K562 (cell line): ENCODE data around the gene LMNA. TPM values are rescaled to one million over a fixed set of nuclear protein-coding genes. Genes with fewer than 3 reads are reported as not detected.
A peak's percentile ranks its signal among the peaks of the same experiment; 100 is the strongest.

ENCODE experiments used
- FOXM1 ChIP-seq, 2 experiments: fragments of 450-650 bp in 1 of 2; sonication (generic) in 1 of 2; formaldehyde crosslinking in 1 of 2; IDR thresholded peaks; 2 replicates each; pipeline versions ENCODE4 v1.6.1 to v1.9.0; 2017 to 2022; ENCODE audit warnings: low read depth in 2 of 2, mild to moderate bottlenecking in 2 of 2, missing genetic modification reagents in 1 of 2, moderate library complexity in 1 of 2
- GABPA ChIP-seq: fragments of 200-800 bp; sonication (Bioruptor generic); conservative IDR thresholded peaks from 2 replicates; pipeline ENCODE4 v1.6.1; 2016; ENCODE audit warnings: low read depth, missing genetic modification characterization, missing compliant biosample characterization
- GATAD2B ChIP-seq: fragments of 450-650 bp; IDR thresholded peaks from 2 replicates; pipeline ENCODE4 v1.6.1; 2017; ENCODE audit warnings: mild to moderate bottlenecking, borderline replicate concordance
- HIVEP1 ChIP-seq: fragments of 250-450 bp; sonication (Bioruptor Pico); IDR thresholded peaks from 2 replicates; pipeline ENCODE4 v1.4.0; 2020; ENCODE audit warnings: mild to moderate bottlenecking
- KLF16 ChIP-seq: IDR thresholded peaks from 2 replicates; pipeline ENCODE4 v1.6.1; 2016; ENCODE audit warnings: antibody characterized with exemption
- L3MBTL2 ChIP-seq: fragments of 450-650 bp; IDR thresholded peaks from 2 replicates; pipeline ENCODE4 v1.6.1; 2016; ENCODE audit warnings: mild to moderate bottlenecking, moderate library complexity
- LARP7 ChIP-seq: fragments of 450-650 bp; IDR thresholded peaks from 2 replicates; pipeline ENCODE4 v1.6.1; 2016
- POLR2G ChIP-seq: fragments of 200-400 bp; formaldehyde crosslinking; IDR thresholded peaks from 2 replicates; pipeline ENCODE4 v1.6.1; 2017; ENCODE audit warnings: low read depth, mild to moderate bottlenecking, antibody characterized with exemption, low read length, moderate library complexity
- RB1 ChIP-seq: fragments of 450-650 bp; IDR thresholded peaks from 2 replicates; pipeline ENCODE4 v1.6.1; 2017; ENCODE audit warnings: low read depth, mild to moderate bottlenecking
- ZBTB7A ChIP-seq: IDR thresholded peaks from 2 replicates; pipeline ENCODE4 v1.6.1; 2011; ENCODE audit warnings: low read depth, mild to moderate bottlenecking, low read length, moderate library complexity, borderline replicate concordance; ENCODE audit not compliant: control insufficient read depth
- polyA plus RNA-seq, 8 experiments: library from polyadenylated mRNA; depleted of rRNA in 4 of 8; stranded (reverse) in 5 of 8; unstranded in 3 of 8; fragments of >200 nt; fragmentation: Nextera tagmentation in 2 of 8; fragmentation: Illumina TruSeq in 1 of 8; extraction: Ambion mirVana in 2 of 8; extraction: Trizol in 1 of 8; gene quantifications; 2 replicates each; pipeline versions ENCODE4 v1.2.1 to v1.2.3, GENCODE V29; 2011 to 2014; ENCODE audit warnings: inconsistent platforms in 1 of 8, missing spikeins in 1 of 8
- total RNA-seq, 7 experiments: library from RNA; depleted of rRNA in 6 of 7; stranded (reverse); fragments of >200 nt in 6 of 7; fragmentation: Illumina TruSeq in 2 of 7; extraction: Trizol in 2 of 7; gene quantifications; 2 replicates each; pipeline versions ENCODE4 v1.2.1 to v1.2.3, GENCODE V29; 2011 to 2021; ENCODE audit warnings: low replicate concordance in 1 of 7
- TF ChIP-seq, protein P1 (sequence below): fragments of 450-650 bp; IDR thresholded peaks from 2 replicates; pipeline ENCODE4 v1.6.1; 2017; ENCODE audit warnings: antibody characterized with exemption, mild to moderate bottlenecking
- TF ChIP-seq, protein P2 (sequence below), 2 experiments: fragments of 450-650 bp; IDR thresholded peaks; 2 replicates each; pipeline ENCODE4 v1.6.1; 2018; ENCODE audit warnings: mild to moderate bottlenecking in 2 of 2, low read depth in 1 of 2; ENCODE audit not compliant: partially characterized antibody in 2 of 2
- TF ChIP-seq, protein P3 (sequence below): sonication (generic); formaldehyde crosslinking; IDR thresholded peaks from 2 replicates; pipeline ENCODE4 v1.8.0; 2022; ENCODE audit warnings: mild to moderate bottlenecking, missing genetic modification reagents

The LMNA gene
- total and polyA plus RNA-seq, 9 of the 15 experiments (the other 6 are each of a cell fraction or from before 2014, with no cell fraction given), result 1.00 to 347 (median 88.2) TPM

DNA sequence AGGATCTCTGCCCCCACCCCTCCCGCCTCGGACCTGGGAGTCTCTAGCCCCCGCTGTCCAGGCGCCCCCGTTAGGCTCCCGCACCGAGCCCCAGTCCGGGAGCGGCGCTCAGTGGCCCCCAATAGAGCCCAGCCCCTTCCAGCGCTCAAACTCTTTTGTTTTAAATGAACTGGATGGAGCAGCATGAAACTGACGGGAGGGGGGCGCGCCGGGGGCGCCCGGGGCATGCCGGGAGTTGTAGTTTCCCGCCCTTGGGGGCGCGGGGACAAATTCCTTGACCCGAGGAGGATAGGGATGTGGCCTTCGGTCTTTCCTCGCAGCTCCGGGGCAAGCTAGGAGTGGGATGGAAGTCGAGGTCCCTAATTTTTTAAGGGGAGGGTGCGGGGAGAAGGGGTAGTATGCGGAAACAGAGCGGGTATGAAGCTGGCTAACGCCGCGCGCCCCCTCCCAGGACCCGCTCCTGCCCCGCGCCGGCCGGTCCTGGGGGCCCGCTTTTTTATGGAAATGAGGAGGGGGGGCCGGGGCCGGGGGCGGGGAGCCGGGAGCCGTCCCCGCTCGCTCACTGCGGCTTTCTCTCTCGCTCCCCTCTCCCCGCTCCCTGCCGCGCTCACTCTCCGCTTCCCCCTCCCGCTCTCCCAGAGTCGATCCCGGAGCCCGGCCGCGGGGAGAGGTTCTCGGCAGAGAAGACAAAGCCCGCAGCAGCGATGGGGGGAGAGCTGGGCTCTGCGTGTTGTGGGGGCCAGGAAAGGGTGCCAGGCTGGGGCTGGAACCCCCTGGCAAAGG lies 32.0 kb upstream of the LMNA start, which contains the start of gene MEX3A (continued):
- TF ChIP-seq, protein P1, sequence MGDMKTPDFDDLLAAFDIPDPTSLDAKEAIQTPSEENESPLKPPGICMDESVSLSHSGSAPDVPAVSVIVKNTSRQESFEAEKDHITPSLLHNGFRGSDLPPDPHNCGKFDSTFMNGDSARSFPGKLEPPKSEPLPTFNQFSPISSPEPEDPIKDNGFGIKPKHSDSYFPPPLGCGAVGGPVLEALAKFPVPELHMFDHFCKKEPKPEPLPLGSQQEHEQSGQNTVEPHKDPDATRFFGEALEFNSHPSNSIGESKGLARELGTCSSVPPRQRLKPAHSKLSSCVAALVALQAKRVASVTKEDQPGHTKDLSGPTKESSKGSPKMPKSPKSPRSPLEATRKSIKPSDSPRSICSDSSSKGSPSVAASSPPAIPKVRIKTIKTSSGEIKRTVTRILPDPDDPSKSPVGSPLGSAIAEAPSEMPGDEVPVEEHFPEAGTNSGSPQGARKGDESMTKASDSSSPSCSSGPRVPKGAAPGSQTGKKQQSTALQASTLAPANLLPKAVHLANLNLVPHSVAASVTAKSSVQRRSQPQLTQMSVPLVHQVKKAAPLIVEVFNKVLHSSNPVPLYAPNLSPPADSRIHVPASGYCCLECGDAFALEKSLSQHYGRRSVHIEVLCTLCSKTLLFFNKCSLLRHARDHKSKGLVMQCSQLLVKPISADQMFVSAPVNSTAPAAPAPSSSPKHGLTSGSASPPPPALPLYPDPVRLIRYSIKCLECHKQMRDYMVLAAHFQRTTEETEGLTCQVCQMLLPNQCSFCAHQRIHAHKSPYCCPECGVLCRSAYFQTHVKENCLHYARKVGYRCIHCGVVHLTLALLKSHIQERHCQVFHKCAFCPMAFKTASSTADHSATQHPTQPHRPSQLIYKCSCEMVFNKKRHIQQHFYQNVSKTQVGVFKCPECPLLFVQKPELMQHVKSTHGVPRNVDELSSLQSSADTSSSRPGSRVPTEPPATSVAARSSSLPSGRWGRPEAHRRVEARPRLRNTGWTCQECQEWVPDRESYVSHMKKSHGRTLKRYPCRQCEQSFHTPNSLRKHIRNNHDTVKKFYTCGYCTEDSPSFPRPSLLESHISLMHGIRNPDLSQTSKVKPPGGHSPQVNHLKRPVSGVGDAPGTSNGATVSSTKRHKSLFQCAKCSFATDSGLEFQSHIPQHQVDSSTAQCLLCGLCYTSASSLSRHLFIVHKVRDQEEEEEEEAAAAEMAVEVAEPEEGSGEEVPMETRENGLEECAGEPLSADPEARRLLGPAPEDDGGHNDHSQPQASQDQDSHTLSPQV, result no peak
- TF ChIP-seq ZBTB7A (peak; percentile 99), KLF16 (0 out of 2 replicates have a peak, but pooled peaks have one; percentile 31), FOXM1 (IDR thresholded peaks at IDR 0.05; ENCODE audit: low read depth) (peak; percentile 48; the same call in 1 of the 2 replicates), FOXM1 (CRISPR knock-in tag; IDR thresholded peaks at IDR 0.05; ENCODE audit: low read depth) (no peak), GABPA (tag) (peak; percentile 53; the same call in 1 of the 2 replicates), RB1 (peak; percentile 76; the same call in 1 of the 2 replicates), HIVEP1 (CRISPR knock-in tag) (no peak), LARP7 (no peak), POLR2G (peak; percentile 51; the same call in 1 of the 2 replicates), L3MBTL2 (peak; percentile 54; the same call in 1 of the 2 replicates), GATAD2B (peak; percentile 61; the same call in 1 of the 2 replicates)
- TF ChIP-seq, protein P2, sequence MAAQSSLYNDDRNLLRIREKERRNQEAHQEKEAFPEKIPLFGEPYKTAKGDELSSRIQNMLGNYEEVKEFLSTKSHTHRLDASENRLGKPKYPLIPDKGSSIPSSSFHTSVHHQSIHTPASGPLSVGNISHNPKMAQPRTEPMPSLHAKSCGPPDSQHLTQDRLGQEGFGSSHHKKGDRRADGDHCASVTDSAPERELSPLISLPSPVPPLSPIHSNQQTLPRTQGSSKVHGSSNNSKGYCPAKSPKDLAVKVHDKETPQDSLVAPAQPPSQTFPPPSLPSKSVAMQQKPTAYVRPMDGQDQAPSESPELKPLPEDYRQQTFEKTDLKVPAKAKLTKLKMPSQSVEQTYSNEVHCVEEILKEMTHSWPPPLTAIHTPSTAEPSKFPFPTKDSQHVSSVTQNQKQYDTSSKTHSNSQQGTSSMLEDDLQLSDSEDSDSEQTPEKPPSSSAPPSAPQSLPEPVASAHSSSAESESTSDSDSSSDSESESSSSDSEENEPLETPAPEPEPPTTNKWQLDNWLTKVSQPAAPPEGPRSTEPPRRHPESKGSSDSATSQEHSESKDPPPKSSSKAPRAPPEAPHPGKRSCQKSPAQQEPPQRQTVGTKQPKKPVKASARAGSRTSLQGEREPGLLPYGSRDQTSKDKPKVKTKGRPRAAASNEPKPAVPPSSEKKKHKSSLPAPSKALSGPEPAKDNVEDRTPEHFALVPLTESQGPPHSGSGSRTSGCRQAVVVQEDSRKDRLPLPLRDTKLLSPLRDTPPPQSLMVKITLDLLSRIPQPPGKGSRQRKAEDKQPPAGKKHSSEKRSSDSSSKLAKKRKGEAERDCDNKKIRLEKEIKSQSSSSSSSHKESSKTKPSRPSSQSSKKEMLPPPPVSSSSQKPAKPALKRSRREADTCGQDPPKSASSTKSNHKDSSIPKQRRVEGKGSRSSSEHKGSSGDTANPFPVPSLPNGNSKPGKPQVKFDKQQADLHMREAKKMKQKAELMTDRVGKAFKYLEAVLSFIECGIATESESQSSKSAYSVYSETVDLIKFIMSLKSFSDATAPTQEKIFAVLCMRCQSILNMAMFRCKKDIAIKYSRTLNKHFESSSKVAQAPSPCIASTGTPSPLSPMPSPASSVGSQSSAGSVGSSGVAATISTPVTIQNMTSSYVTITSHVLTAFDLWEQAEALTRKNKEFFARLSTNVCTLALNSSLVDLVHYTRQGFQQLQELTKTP (IDR thresholded peaks at IDR 0.05; ENCODE audit: low read depth in 1 of 2, partially characterized antibody in 2 of 2), result peak in 1 of 2 experiments; percentile 90
- TF ChIP-seq, protein P3, sequence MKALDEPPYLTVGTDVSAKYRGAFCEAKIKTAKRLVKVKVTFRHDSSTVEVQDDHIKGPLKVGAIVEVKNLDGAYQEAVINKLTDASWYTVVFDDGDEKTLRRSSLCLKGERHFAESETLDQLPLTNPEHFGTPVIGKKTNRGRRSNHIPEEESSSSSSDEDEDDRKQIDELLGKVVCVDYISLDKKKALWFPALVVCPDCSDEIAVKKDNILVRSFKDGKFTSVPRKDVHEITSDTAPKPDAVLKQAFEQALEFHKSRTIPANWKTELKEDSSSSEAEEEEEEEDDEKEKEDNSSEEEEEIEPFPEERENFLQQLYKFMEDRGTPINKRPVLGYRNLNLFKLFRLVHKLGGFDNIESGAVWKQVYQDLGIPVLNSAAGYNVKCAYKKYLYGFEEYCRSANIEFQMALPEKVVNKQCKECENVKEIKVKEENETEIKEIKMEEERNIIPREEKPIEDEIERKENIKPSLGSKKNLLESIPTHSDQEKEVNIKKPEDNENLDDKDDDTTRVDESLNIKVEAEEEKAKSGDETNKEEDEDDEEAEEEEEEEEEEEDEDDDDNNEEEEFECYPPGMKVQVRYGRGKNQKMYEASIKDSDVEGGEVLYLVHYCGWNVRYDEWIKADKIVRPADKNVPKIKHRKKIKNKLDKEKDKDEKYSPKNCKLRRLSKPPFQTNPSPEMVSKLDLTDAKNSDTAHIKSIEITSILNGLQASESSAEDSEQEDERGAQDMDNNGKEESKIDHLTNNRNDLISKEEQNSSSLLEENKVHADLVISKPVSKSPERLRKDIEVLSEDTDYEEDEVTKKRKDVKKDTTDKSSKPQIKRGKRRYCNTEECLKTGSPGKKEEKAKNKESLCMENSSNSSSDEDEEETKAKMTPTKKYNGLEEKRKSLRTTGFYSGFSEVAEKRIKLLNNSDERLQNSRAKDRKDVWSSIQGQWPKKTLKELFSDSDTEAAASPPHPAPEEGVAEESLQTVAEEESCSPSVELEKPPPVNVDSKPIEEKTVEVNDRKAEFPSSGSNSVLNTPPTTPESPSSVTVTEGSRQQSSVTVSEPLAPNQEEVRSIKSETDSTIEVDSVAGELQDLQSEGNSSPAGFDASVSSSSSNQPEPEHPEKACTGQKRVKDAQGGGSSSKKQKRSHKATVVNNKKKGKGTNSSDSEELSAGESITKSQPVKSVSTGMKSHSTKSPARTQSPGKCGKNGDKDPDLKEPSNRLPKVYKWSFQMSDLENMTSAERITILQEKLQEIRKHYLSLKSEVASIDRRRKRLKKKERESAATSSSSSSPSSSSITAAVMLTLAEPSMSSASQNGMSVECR (CRISPR knock-in tag), result peak; percentile 72
